ENCODE data around the gene CPE.

DNA sequence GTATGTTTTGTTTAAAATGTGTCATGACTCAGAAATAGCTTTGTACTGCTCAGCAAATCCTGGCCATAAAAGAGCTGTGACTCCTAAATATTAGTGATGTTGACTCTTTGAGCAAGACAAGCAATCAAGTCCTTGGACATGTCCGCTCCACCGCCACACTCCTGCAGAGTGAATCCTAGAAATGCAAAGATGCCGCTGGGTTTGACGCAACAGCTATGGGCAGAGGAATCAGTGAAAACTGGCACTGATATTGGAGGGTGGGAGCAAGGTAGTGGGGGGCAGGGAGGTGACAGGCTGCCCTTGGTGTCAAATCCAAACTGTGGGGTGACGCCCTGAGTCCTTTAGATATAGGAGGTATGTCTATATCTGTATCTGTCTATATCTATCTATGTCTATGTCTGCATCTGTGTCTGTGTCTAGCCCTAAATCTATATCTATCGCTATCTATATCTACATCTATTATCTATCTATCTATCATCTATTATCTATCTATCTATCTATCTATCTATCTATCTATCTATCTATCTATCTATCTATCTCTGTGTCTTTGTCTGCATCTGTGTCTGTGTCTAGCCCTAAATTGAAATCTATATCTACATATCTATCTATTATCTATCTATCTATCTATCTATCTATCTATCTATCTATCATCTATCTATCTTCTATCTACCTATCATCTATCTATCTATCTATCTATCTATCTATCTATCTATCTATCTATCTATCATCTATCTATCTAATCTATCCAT lies 129.7 kb downstream of the CPE start:
- TF ChIP-seq, protein P1, sequence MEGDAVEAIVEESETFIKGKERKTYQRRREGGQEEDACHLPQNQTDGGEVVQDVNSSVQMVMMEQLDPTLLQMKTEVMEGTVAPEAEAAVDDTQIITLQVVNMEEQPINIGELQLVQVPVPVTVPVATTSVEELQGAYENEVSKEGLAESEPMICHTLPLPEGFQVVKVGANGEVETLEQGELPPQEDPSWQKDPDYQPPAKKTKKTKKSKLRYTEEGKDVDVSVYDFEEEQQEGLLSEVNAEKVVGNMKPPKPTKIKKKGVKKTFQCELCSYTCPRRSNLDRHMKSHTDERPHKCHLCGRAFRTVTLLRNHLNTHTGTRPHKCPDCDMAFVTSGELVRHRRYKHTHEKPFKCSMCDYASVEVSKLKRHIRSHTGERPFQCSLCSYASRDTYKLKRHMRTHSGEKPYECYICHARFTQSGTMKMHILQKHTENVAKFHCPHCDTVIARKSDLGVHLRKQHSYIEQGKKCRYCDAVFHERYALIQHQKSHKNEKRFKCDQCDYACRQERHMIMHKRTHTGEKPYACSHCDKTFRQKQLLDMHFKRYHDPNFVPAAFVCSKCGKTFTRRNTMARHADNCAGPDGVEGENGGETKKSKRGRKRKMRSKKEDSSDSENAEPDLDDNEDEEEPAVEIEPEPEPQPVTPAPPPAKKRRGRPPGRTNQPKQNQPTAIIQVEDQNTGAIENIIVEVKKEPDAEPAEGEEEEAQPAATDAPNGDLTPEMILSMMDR (IDR thresholded peaks at IDR 0.05) = no peak
- no peak for TF ChIP-seq POLR2A (IDR thresholded peaks at IDR 0.05)

Measured in prostate gland (tissue), 2 donors.